Right lobe of liver (tissue), 4 donors: Measurements from ENCODE around the gene HSPA4.

Experiments
- POLR2A ChIP-seq: fragments of 450-650 bp; IDR thresholded peaks from one replicate; pipeline ENCODE4 v1.6.1; 2017; ENCODE audit warnings: antibody characterized with exemption, mild to moderate bottlenecking
- TF ChIP-seq, protein P1 (sequence below), 4 donors: fragments of 200-600 bp in 3 of 4; fragments of 450-650 bp in 1 of 4; IDR thresholded peaks; one replicate each; pipeline versions ENCODE4 v1.5.1 to v1.8.0; 2016 to 2022; ENCODE audit warnings: antibody characterized with exemption in 4 of 4, mild to moderate bottlenecking in 2 of 4
- donor health status: DM: no; HTN: no; CAD: no.
- donor health status: DM: no; HTN: no; CAD: no.
- donor health status: DM: no; HTN: yes; CAD: no.

DNA sequence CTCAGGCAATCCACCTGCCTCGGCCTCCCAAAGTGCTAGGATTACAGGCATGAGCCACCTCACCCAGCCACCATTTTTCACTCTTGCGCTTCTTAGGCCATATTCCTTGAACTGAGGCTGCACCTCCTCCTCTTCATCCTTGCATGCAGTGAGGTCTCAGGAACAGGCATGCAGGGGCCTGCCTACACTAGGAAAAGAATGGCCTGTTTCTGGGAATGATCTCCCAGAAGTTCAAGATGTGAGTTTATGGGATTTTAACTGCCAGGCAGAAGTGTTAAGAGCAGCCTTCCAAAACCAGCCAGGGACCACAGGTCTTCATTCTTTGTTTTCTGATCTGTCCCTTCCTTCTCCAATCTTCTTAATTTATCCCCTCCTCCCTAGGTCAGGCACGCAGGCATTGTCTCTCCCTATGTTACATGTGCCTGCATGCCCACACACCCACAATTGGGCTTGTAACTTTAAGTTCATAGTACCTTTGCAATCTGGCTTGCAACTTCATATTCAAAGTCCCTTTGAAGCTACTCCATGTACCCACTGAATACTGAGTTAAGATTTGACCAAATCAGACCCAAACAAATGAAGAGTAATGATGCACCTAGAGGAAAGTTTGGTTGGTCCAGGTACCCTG, 10.5 kb upstream of the HSPA4 start:
- TF ChIP-seq, protein P1, sequence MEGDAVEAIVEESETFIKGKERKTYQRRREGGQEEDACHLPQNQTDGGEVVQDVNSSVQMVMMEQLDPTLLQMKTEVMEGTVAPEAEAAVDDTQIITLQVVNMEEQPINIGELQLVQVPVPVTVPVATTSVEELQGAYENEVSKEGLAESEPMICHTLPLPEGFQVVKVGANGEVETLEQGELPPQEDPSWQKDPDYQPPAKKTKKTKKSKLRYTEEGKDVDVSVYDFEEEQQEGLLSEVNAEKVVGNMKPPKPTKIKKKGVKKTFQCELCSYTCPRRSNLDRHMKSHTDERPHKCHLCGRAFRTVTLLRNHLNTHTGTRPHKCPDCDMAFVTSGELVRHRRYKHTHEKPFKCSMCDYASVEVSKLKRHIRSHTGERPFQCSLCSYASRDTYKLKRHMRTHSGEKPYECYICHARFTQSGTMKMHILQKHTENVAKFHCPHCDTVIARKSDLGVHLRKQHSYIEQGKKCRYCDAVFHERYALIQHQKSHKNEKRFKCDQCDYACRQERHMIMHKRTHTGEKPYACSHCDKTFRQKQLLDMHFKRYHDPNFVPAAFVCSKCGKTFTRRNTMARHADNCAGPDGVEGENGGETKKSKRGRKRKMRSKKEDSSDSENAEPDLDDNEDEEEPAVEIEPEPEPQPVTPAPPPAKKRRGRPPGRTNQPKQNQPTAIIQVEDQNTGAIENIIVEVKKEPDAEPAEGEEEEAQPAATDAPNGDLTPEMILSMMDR (IDR thresholded peaks at IDR 0.05): no peak
- TF ChIP-seq POLR2A: no peak
